ENCODE data around the gene MYO9B. TPM values are rescaled to one million over a fixed set of nuclear protein-coding genes. Genes with fewer than 3 reads are reported as not detected.
"Not testable (repeated sequence)": the region's sequence is repeated elsewhere in the genome, so short reads cannot be mapped to it uniquely, and the experiment has no call there.

Gene MYO9B
- total RNA-seq, 1 donor from 2014 or later, result 24.1 TPM

- DNase-seq, result no peak
Observed at GRCh38 chr19:17145546-17146497, 70.2 kb downstream of the MYO9B start.

DNA sequence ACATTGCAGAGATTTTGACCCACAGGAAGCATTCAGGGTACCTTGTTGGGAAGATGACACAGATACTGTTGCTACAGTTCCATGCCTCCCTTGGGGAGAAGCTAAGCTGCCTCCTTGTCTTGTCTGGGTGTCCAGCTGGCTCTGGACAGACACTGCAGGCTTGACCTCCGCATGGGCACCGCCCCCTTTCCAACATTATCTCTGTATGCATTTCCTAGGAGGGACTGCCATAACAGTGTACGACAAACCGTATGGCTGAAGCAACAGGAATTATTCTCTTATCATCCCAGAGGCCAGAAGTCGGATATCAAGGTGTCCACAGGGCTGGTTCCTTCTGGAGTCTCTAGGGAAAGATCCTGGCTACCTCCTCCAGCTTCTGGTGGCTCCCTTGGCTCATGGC, 72.6 kb downstream of the MYO9B start:
- DNase-seq, result no peak

- no peak for DNase-seq
Observed at GRCh38 chr19:17149393-17150135, 74.0 kb downstream of the MYO9B start.

GRCh38 chr19:17153996-17154395, 78.4 kb downstream of the MYO9B start:
- DNase-seq, result no peak

DNA sequence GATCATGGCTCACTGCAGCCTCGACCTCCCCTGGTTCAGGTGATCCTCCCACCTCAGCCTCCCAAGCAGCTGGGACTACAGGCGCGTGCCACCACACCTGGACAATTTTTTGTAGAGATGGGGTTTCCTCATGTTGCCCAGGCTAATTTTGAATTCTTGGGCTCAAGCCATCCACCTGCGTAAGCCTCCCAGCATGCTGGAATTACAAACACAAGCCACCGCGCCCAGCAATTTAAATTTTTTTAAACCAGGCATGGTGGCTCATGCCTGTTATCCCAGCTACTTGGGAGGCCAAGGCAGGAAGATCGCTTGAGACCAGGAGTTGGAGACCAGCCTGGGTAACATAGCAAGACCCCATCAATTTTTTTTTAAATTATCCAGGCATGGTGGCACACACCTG, 79.7 kb downstream of the MYO9B start:
- no peak for DNase-seq

DNA sequence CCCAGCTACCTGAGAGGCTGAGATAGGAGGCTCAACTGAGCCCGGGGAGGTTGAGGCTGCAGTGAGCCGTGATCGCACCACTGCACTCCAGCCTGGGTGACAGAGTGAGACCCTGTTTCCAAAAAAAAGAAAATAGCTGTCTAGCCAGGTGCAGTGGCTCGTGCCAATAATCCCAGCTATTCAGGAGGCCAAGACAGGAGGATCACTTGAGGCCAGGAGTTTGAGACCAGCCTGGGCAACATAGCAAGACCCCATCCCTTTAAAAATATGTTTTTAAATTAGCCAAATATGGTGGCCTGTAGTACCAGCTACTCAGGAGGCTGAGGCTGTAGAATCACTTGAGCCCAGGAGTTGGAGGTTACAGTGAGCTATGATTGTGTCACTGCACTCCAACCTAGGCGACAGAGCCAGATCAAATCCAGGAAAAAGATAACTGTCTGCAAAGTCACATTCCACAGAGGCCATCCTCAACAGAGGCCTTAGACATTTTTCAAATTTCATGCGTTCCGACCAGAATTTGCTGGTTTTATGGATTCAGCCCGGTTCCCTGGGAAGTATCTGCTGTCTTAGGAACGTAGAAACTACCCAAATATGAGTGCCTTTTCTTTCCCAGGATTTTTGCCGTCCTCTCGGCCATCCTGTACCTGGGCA, 80.8 kb downstream of the MYO9B start:
- DNase-seq, result no peak

GRCh38 chr19:17156947-17157302, 81.3 kb downstream of the MYO9B start:
- DNase-seq, result no peak

DNA sequence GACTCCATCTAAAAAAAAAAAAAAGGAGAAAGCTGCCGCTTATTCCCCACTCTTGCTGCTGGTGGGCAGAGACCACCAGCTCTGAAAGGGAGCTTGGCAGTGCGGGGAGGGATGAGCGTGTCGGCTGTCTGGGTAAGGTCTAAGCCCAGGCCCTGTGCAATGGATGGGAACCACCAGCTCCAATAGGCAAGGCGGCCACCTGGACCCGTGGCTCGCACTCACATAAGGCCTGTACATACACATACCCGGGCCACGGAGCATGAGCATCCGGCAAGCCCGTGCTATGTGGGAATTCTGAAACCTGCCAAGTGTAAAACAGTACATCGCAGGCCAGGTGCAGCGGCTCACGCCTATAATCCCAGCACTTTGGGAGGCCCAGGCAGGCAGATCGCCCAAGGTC, 83.0 kb downstream of the MYO9B start:
- no peak for DNase-seq

DNA sequence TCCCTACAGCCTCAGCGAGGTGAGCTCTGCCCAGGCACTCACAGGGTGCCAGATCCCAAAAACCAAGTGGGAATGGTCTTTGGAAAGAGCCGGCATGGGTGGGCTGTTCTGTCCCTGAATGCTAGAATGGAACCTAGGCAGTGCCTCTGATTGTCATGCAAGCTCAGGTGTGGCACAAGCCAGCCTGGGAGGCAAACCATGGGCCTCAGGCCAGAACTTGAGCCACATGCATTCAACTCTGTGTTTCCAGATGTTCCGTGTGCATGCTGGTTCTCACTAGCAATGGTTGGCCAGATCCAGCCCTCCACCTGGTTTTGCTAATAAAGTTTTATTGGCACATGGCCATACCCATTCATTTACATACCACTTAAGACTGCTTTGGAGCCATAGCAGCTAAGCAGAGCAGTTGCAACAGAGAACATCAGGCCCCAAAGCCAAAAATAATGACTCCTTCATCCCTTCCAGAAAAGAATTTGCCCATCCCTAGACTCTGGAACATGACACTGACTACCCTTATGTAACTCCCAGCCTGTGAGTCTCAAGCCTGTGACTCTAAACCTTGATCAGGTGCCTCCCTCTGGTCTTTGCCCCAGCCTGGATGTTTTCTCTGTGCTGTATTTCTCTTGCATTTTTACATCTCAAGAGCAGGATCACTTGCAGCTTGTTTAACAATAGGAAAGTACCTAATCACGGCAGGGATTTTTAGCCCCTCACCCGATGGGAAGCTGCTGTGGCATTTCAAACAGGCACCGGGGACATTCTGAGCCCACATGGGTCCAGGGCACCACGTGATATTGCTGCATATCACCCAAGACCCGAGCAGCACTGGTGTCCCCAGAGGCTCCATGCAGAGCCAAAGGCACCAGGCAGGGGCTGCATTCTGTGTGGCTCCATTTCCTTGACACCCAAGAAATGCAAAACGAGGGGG, 84.2 kb downstream of the MYO9B start:
- DNase-seq, result no peak

- DNase-seq, result no peak
Observed at GRCh38 chr19:17160908-17161307, 85.3 kb downstream of the MYO9B start.

DNA sequence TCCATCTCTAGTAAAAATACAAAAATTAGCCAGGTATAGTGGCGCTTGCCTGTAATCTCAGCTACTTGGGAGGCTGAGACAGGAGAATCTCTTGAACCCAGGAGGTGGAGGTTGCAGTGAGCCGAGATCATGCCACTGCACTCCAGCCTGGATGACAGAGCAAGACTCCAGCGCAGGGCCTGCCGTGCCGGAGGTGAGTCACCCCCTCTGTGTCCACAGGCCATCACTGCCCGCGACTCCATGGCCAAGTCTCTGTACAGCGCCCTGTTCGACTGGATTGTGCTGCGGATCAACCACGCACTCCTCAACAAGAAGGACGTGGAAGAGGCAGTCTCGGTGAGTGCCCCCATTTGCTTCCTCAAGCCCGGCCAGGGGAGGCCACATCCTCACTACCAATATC, 86.6 kb downstream of the MYO9B start:
- DNase-seq, result not testable (repeated sequence)

- no peak for DNase-seq
Observed at GRCh38 chr19:17162580-17162979, 87.0 kb downstream of the MYO9B start.

DNA sequence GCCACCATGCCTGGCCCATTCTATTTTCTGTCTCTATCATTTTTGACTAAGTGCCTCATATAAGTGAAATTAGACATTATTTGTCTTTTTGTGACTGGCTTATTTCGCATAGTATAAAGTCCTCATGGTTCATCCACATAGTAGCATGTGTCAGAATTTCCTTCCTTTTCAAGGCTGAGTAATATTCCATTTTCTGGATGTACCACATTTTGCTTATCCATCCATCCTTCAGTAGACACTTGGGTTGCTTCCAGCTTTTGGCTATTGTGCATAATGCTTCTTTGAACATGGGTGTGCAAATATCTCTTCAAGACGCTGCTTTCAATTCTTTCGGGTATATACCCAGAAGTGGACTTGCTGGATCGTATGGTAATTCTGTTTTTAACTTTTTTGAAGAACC, 88.1 kb downstream of the MYO9B start:
- DNase-seq, result no peak

- no peak for DNase-seq
Observed at GRCh38 chr19:17164639-17165038, 89.1 kb downstream of the MYO9B start.

- no peak for DNase-seq
Observed at GRCh38 chr19:17165715-17166114, 90.1 kb downstream of the MYO9B start.

GRCh38 chr19:17170538-17171297, 95.1 kb downstream of the MYO9B start:
- no peak for DNase-seq

DNA sequence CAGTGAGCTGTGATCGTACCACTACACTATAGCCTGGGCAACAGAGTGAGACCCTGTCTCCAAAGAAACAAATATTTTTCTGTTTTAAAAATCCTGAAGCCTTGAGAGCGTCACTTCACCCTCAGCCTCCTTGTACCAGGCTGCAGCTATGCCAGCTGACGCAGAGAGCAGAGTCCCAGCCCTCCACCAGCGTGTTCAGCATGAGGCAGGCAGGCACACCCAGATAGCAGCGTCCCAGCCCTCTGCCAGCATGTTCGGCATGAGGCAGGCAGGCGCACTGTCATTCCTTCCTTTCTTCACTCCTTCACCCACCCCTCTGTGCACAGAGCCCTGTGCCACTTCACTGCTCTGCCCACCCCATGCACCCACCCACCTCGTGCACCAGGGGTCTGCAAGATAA, 96.3 kb downstream of the MYO9B start:
- DNase-seq, result no peak

GRCh38 chr19:17172624-17173345, 97.2 kb downstream of the MYO9B start:
- no peak for DNase-seq

DNA sequence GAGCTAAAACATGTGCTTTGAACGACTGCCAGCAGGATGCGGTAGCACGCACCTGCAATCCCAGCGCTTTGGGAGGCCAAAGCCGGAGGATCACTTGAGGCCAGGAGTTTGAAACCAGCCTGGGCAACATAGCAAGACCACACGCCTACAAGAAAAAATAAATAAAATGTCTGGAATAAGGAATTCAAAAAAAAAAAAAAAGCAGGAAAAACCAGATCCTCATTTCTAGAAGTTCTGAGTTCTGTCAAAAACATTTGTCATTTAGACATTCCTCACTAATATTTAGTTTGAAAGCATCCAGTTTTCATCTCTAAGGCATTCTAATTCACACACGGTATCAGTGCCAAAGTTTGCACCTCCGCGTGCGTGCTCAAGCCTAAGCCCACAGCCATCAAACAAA, 102.7 kb downstream of the MYO9B start:
- DNase-seq, result no peak

DNA sequence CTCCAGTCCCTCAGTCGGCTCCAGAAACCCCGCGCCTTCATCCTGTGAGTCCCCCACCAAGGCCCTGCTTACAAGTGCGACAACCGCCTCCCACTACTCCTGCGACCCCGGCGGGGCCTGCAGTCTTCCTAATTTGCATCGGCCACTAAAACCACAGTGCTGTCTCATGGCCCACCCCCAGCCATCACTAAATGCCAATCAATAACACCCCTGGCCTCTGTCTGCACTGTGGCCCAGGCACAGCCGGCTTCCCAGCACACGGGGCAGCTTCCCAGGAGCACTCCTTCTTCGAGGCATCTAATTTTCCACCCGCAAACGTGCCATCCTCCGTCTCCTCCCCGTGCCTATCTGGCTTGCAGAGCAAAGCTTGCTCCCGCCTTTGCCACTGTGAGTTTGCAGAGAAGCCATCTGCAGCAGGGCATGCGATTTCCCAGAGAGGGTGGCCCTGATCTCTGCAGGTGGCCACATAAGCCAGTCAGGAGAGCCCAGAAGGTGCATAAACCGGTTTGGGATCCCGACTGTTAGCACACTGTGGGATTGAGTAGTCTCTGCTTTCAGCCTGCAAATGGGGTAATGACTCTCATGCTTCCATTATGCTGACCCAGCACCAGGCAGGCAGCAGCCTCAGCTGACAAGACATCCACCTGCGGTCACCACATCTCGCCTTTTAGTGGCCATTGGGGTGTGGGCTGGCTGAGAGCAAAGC, 105.6 kb downstream of the MYO9B start:
- no peak for DNase-seq

All from tongue (tissue), 2 donors.